ENCODE results near the gene CMIP.

The CMIP gene

GRCh38 chr16:81449899-81450608 is 5.4 kb downstream of the CMIP start:
- Histone ChIP-seq H2AFZ (ENCODE audit: low read depth, low read length) (no peak overlapping the region), H3K4me3 (ENCODE audit: insufficient read depth in 1 of 2, low read depth in 1 of 2, low read length in 2 of 2) (no peak overlapping the region), H3K23ac (ENCODE audit: low read length in 2 of 2) (no peak overlapping the region), H3K27ac (ENCODE audit: low read length, poor library complexity, severe bottlenecking) (no peak overlapping the region), H3K4me2 (ENCODE audit: low read length, poor library complexity, severe bottlenecking) (no peak overlapping the region), H3K79me1 (replicated peaks; ENCODE audit: low read length, poor library complexity, severe bottlenecking) (peaks cover 47% of the 10 kb centered on the region), H3K18ac (ENCODE audit: low read depth in 1 of 2, low read length in 2 of 2) (no peak overlapping the region), H2AK5ac (ENCODE audit: low read length, severe bottlenecking) (no peak overlapping the region), H4K8ac (ENCODE audit: low read length) (no peak overlapping the region), H3K9me3 (ENCODE audit: control insufficient read depth, low read length) (no peaks in the 10 kb centered on the region), H2BK15ac (ENCODE audit: low read depth, poor library complexity, severe bottlenecking) (no peak overlapping the region), H3K27me3 (ENCODE audit: control insufficient read depth in 1 of 2, insufficient read depth in 1 of 2, low read length in 2 of 2) (no peaks in the 10 kb centered on the region), H2BK120ac (ENCODE audit: low read depth, low read length) (no peak overlapping the region), H3K4ac (ENCODE audit: low read depth in 1 of 2, low read length in 2 of 2) (no peak overlapping the region), H3K36me3 (ENCODE audit: control insufficient read depth in 1 of 2, insufficient read depth in 2 of 2, low read depth in 1 of 2, low read length in 2 of 2) (peaks cover 0 to 7% of the 10 kb centered on the region in 2 experiments), H2BK5ac (ENCODE audit: low read depth, low read length, poor library complexity, severe bottlenecking) (no peak overlapping the region), H3K4me1 (ENCODE audit: control insufficient read depth, insufficient read depth, low read depth, low read length) (peaks cover 38% of the 10 kb centered on the region), H2BK12ac (ENCODE audit: low read length in 2 of 2) (no peak overlapping the region), H3K14ac (ENCODE audit: low read length in 2 of 2) (no peak overlapping the region), H4K91ac (ENCODE audit: low read length) (no peak overlapping the region), H3K9ac (ENCODE audit: low read length) (no peak overlapping the region)
- 95% methylated on average over 7 of the region's 7 CpGs for WGBS
- DNase-seq, result no peak

- Histone ChIP-seq H2BK5ac (ENCODE audit: low read depth, low read length, poor library complexity, severe bottlenecking) (no peak overlapping the region), H3K27me3 (ENCODE audit: control insufficient read depth in 1 of 2, insufficient read depth in 1 of 2, low read length in 2 of 2) (no peaks in the 10 kb centered on the region), H2BK120ac (ENCODE audit: low read depth, low read length) (no peak overlapping the region), H4K8ac (ENCODE audit: low read length) (no peak overlapping the region), H4K91ac (ENCODE audit: low read length) (no peak overlapping the region), H3K27ac (ENCODE audit: low read length, poor library complexity, severe bottlenecking) (no peak overlapping the region), H3K18ac (ENCODE audit: low read depth in 1 of 2, low read length in 2 of 2) (no peak overlapping the region), H2BK12ac (ENCODE audit: low read length in 2 of 2) (no peak overlapping the region), H3K79me1 (replicated peaks; ENCODE audit: low read length, poor library complexity, severe bottlenecking) (peaks cover 53% of the 10 kb centered on the region), H3K4me1 (ENCODE audit: control insufficient read depth, insufficient read depth, low read depth, low read length) (peaks cover 41% of the 10 kb centered on the region), H3K9ac (ENCODE audit: low read length) (no peak overlapping the region), H3K36me3 (ENCODE audit: control insufficient read depth in 1 of 2, insufficient read depth in 2 of 2, low read depth in 1 of 2, low read length in 2 of 2) (peaks cover 0 to 13% of the 10 kb centered on the region in 2 experiments), H2AK5ac (ENCODE audit: low read length, severe bottlenecking) (no peak overlapping the region), H3K4me3 (ENCODE audit: insufficient read depth in 1 of 2, low read depth in 1 of 2, low read length in 2 of 2) (no peak overlapping the region), H2AFZ (ENCODE audit: low read depth, low read length) (no peak overlapping the region), H3K14ac (ENCODE audit: low read length in 2 of 2) (no peak overlapping the region), H3K9me3 (ENCODE audit: control insufficient read depth, low read length) (no peaks in the 10 kb centered on the region), H2BK15ac (ENCODE audit: low read depth, poor library complexity, severe bottlenecking) (no peak overlapping the region), H3K4ac (ENCODE audit: low read depth in 1 of 2, low read length in 2 of 2) (no peak overlapping the region), H3K4me2 (ENCODE audit: low read length, poor library complexity, severe bottlenecking) (no peak overlapping the region), H3K23ac (ENCODE audit: low read length in 2 of 2) (no peak overlapping the region)
- DNase-seq, result no peak
- 94% methylated on average over 12 of the region's 12 CpGs for WGBS
These were observed 6.3 kb downstream of the CMIP start for GRCh38 chr16:81450783-81451491.

GRCh38 chr16:81451753-81452680 is 7.4 kb downstream of the CMIP start:
- Histone ChIP-seq H2AK5ac (ENCODE audit: low read length, severe bottlenecking) (no peak overlapping the region), H2BK15ac (ENCODE audit: low read depth, poor library complexity, severe bottlenecking) (no peak overlapping the region), H3K9ac (ENCODE audit: low read length) (no peak overlapping the region), H3K9me3 (ENCODE audit: control insufficient read depth, low read length) (no peaks in the 10 kb centered on the region), H2BK5ac (ENCODE audit: low read depth, low read length, poor library complexity, severe bottlenecking) (no peak overlapping the region), H3K4me3 (ENCODE audit: insufficient read depth in 1 of 2, low read depth in 1 of 2, low read length in 2 of 2) (no peak overlapping the region), H2BK12ac (ENCODE audit: low read length in 2 of 2) (no peak overlapping the region), H3K18ac (ENCODE audit: low read depth in 1 of 2, low read length in 2 of 2) (peak overlapping the region in 1 of 2 experiments; percentile 18), H3K79me1 (replicated peaks; ENCODE audit: low read length, poor library complexity, severe bottlenecking) (peaks cover 61% of the 10 kb centered on the region), H3K14ac (ENCODE audit: low read length in 2 of 2) (peak overlapping the region in 1 of 2 experiments; percentile 68), H3K27me3 (ENCODE audit: control insufficient read depth in 1 of 2, insufficient read depth in 1 of 2, low read length in 2 of 2) (no peaks in the 10 kb centered on the region), H4K8ac (ENCODE audit: low read length) (no peak overlapping the region), H3K4me1 (ENCODE audit: control insufficient read depth, insufficient read depth, low read depth, low read length) (peaks cover 42% of the 10 kb centered on the region), H3K4me2 (ENCODE audit: low read length, poor library complexity, severe bottlenecking) (no peak overlapping the region), H4K91ac (ENCODE audit: low read length) (no peak overlapping the region), H2AFZ (ENCODE audit: low read depth, low read length) (no peak overlapping the region), H3K27ac (ENCODE audit: low read length, poor library complexity, severe bottlenecking) (no peak overlapping the region), H3K4ac (ENCODE audit: low read depth in 1 of 2, low read length in 2 of 2) (no peak overlapping the region), H3K36me3 (ENCODE audit: control insufficient read depth in 1 of 2, insufficient read depth in 2 of 2, low read depth in 1 of 2, low read length in 2 of 2) (peaks cover 0 to 23% of the 10 kb centered on the region in 2 experiments), H3K23ac (ENCODE audit: low read length in 2 of 2) (no peak overlapping the region), H2BK120ac (ENCODE audit: low read depth, low read length) (peak overlapping the region; percentile 12)
- WGBS, result 82% methylated on average over 20 of the region's 20 CpGs
- DNase-seq, result no peak
